NB4 (cell line): Measurements from ENCODE around the gene TCF25.

Experiments
- POLR2A ChIP-seq: IDR thresholded peaks from 2 replicates; pipeline ENCODE4 v1.6.1; 2011; ENCODE audit warnings: mild to moderate bottlenecking; ENCODE audit not compliant: insufficient read length; ENCODE audit errors: extremely low read depth
- TF ChIP-seq, protein P1 (sequence below): IDR thresholded peaks from 2 replicates; pipeline ENCODE4 v1.6.1; 2011; ENCODE audit warnings: low read depth, low read length
- TF ChIP-seq, protein P2 (sequence below): IDR thresholded peaks from one replicate; pipeline ENCODE4 v1.5.1; 2012; ENCODE audit warnings: low read depth, low read length

DNA sequence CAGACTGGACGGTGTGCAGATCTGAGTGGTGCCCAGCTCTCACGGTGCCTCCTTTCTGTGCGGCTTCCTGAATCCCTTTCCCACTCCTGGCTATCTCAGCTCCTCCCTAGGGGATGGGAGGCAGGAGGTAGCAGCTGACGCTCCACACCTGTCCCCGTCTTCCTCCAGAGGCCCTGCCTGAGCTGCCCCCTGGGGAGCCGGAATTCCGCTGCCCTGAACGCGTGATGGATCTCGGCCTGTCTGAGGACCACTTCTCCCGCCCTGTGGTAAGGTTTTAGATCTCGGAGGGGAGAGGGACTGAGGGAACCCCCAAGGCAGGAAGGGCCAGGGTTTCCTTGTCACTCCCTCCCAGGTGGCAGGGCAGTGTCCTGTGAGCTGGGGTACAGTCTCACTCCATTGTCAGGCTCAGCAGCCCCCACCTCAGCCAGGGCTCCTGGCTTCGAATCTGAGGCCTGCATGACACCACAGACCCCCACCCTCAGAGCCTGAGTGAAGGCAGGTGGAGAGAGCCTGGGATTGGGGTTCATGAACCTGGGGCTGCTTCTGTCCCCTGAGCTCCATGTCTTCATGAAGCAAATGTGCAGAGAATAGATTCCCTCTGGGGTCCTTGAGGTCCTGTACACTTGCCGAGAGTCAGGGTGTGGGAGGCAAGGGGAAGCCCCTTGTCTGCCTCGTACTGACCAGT is 81.8 kb downstream of the TCF25 start:
- TF ChIP-seq, protein P1, sequence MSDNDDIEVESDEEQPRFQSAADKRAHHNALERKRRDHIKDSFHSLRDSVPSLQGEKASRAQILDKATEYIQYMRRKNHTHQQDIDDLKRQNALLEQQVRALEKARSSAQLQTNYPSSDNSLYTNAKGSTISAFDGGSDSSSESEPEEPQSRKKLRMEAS: no peak
- TF ChIP-seq POLR2A: no peak
- TF ChIP-seq, protein P2, sequence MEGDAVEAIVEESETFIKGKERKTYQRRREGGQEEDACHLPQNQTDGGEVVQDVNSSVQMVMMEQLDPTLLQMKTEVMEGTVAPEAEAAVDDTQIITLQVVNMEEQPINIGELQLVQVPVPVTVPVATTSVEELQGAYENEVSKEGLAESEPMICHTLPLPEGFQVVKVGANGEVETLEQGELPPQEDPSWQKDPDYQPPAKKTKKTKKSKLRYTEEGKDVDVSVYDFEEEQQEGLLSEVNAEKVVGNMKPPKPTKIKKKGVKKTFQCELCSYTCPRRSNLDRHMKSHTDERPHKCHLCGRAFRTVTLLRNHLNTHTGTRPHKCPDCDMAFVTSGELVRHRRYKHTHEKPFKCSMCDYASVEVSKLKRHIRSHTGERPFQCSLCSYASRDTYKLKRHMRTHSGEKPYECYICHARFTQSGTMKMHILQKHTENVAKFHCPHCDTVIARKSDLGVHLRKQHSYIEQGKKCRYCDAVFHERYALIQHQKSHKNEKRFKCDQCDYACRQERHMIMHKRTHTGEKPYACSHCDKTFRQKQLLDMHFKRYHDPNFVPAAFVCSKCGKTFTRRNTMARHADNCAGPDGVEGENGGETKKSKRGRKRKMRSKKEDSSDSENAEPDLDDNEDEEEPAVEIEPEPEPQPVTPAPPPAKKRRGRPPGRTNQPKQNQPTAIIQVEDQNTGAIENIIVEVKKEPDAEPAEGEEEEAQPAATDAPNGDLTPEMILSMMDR: no peak
